Panc1 (cell line): ENCODE results near the gene ARHGAP20. TPM values are rescaled to one million over a fixed set of nuclear protein-coding genes. Genes with fewer than 3 reads are reported as not detected.

Experiments
- ATAC-seq: fragments of 200-7000 bp; cut with Tn5 transposase; 2 replicates; pipeline ENCODE4 v1.9.1; 2020; ENCODE audit warnings: mild to moderate bottlenecking, moderate library complexity
- BruUV-seq: library from RNA; stranded (reverse); fragments of 400-500 nt; replicated peaks from 2 replicates; lab custom pipeline; 2021; lab: Mats Ljungman, UMichigan
- CTCF ChIA-PET: fragments of 300-600 bp; sonication (Branson Sonifier 250); formaldehyde crosslinking; loops from one replicate; lab custom pipeline; 2022; ENCODE audit warnings: antibody characterized with exemption; lab: Charles Lee
- POLR2A ChIA-PET: fragments of 300-600 bp; sonication (Branson Sonifier 250); formaldehyde crosslinking; loops from one replicate; lab custom pipeline; 2022; ENCODE audit warnings: antibody characterized with exemption; lab: Charles Lee
- DNase-seq: peaks from one replicate; pipeline ENCODE4 v3.0.0-alpha.2; 2010; ENCODE audit warnings: low read depth, low spot score
- H3K27ac ChIP-seq: 2 replicates; pipeline ENCODE4 v1.5.1; 2011; ENCODE audit warnings: mild to moderate bottlenecking, low read length, inconsistent platforms
- H3K27me3 ChIP-seq: fragments of 200-500 bp; sonication (Bioruptor generic); 2 replicates; pipeline ENCODE4 v1.6.0; 2014; ENCODE audit warnings: low read length, inconsistent platforms; ENCODE audit not compliant: control insufficient read depth, insufficient read depth
- H3K36me3 ChIP-seq: fragments of 200-500 bp; sonication (Bioruptor generic); 2 replicates; pipeline ENCODE4 v1.5.1; 2014; ENCODE audit warnings: inconsistent platforms, mild to moderate bottlenecking, low read length, moderate library complexity; ENCODE audit not compliant: control insufficient read depth, insufficient read depth
- H3K4me1 ChIP-seq: 2 replicates; pipeline ENCODE4 v1.5.1; 2011; ENCODE audit warnings: inconsistent platforms, mild to moderate bottlenecking, low read length, moderate library complexity; ENCODE audit not compliant: control insufficient read depth, insufficient read depth
- H3K4me3 ChIP-seq, 2 experiments: 2 replicates each; pipeline ENCODE4 v1.5.1; 2011 to 2012; ENCODE audit warnings: low read depth in 2 of 2, low read length in 2 of 2, mild to moderate bottlenecking in 2 of 2, inconsistent platforms in 1 of 2, moderate library complexity in 1 of 2
- H3K9me3 ChIP-seq: fragments of 200-500 bp; sonication (Bioruptor generic); 2 replicates; pipeline ENCODE4 v1.5.1; 2014; ENCODE audit warnings: low read depth, mild to moderate bottlenecking, inconsistent platforms, low read length, moderate library complexity; ENCODE audit not compliant: control insufficient read depth, insufficient read depth
- CTCF ChIP-seq: fragments of 450-650 bp; IDR thresholded peaks from 2 replicates; pipeline ENCODE4 v1.5.1; 2017; ENCODE audit warnings: mild to moderate bottlenecking
- POLR2AphosphoS5 ChIP-seq: IDR thresholded peaks from 2 replicates; pipeline ENCODE4 v1.6.1; 2012; ENCODE audit warnings: mild to moderate bottlenecking, low read depth, low read length, moderate library complexity
- SIN3A ChIP-seq: IDR thresholded peaks from 2 replicates; pipeline ENCODE4 v1.6.1; 2012; ENCODE audit warnings: low read depth, mild to moderate bottlenecking, low read length, moderate library complexity, borderline replicate concordance; ENCODE audit not compliant: insufficient read depth
- TCF7L2 ChIP-seq: IDR thresholded peaks from 2 replicates; pipeline ENCODE4 v1.6.1; 2011; ENCODE audit warnings: mild to moderate bottlenecking, low read depth, low read length, inconsistent platforms
- in situ Hi-C: cut with HindIII; loops from 2 replicates; pipeline ENCODE4 v1.10.0; 2016; ENCODE audit warnings: low sequenced_read_pairs, low pct_unique_long_range_greater_than_20kb
- intact Hi-C: fragments of 100-400 bp; cut with micrococcal nuclease; formaldehyde crosslinking; loops from one replicate; pipeline ENCODE4 v1.10.0; 2022; ENCODE audit not compliant: unreplicated experiment
- total RNA-seq: library from RNA; stranded (reverse); gene quantifications from one replicate; pipeline ENCODE4 v1.2.1, GENCODE V29; 2021; ENCODE audit not compliant: unreplicated experiment
- TF ChIP-seq, protein P1 (sequence below), 2 experiments: IDR thresholded peaks; 2 replicates each; pipeline ENCODE4 v1.6.1; 2011 to 2012; ENCODE audit warnings: low read depth in 2 of 2, control low read depth in 1 of 2, low read length in 1 of 2, mild to moderate bottlenecking in 1 of 2, moderate library complexity in 1 of 2; ENCODE audit not compliant: insufficient read depth in 1 of 2

The ARHGAP20 gene
- total RNA-seq, 1 experiment from 2014 or later = 0.05 TPM

GRCh38 chr11:110679323-110679975, 32.8 kb downstream of the ARHGAP20 start:
- Histone ChIP-seq H3K4me1 (no peaks in the 10 kb centered on the region), H3K4me3 (no peak overlapping the region), H3K27ac (no peak overlapping the region), H3K36me3 (no peaks in the 10 kb centered on the region), H3K27me3 (no peaks in the 10 kb centered on the region), H3K9me3 (no peaks in the 10 kb centered on the region)
- ATAC-seq = no peak
- in situ Hi-C loops (no loop called here), intact Hi-C loops (no loop called here)
- no TSS peak for BruUV-seq
- ChIA-PET POLR2A (no interaction called here), CTCF (no interaction called here)
- no peak for DNase-seq
- TF ChIP-seq TCF7L2 (no peak), POLR2AphosphoS5 (no peak), SIN3A (no peak), CTCF (no peak)
- TF ChIP-seq, protein P1, sequence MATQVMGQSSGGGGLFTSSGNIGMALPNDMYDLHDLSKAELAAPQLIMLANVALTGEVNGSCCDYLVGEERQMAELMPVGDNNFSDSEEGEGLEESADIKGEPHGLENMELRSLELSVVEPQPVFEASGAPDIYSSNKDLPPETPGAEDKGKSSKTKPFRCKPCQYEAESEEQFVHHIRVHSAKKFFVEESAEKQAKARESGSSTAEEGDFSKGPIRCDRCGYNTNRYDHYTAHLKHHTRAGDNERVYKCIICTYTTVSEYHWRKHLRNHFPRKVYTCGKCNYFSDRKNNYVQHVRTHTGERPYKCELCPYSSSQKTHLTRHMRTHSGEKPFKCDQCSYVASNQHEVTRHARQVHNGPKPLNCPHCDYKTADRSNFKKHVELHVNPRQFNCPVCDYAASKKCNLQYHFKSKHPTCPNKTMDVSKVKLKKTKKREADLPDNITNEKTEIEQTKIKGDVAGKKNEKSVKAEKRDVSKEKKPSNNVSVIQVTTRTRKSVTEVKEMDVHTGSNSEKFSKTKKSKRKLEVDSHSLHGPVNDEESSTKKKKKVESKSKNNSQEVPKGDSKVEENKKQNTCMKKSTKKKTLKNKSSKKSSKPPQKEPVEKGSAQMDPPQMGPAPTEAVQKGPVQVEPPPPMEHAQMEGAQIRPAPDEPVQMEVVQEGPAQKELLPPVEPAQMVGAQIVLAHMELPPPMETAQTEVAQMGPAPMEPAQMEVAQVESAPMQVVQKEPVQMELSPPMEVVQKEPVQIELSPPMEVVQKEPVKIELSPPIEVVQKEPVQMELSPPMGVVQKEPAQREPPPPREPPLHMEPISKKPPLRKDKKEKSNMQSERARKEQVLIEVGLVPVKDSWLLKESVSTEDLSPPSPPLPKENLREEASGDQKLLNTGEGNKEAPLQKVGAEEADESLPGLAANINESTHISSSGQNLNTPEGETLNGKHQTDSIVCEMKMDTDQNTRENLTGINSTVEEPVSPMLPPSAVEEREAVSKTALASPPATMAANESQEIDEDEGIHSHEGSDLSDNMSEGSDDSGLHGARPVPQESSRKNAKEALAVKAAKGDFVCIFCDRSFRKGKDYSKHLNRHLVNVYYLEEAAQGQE (IDR thresholded peaks at IDR 0.05; ENCODE audit: insufficient read depth in 1 of 2, low read depth in 2 of 2, low read length in 1 of 2) = no peak

- intact Hi-C loops = no loop called here
- no TSS peak for BruUV-seq
- in situ Hi-C loops = no loop called here
- TF ChIP-seq POLR2AphosphoS5 = no peak
- TF ChIP-seq CTCF = no peak
- no peak for TF ChIP-seq TCF7L2
- no peak for TF ChIP-seq SIN3A
- TF ChIP-seq, protein P1 (IDR thresholded peaks at IDR 0.05; ENCODE audit: insufficient read depth in 1 of 2, low read depth in 2 of 2, low read length in 1 of 2) = no peak
- Histone ChIP-seq H3K4me1 (no peaks in the 10 kb centered on the region), H3K27ac (no peak overlapping the region), H3K36me3 (no peaks in the 10 kb centered on the region), H3K4me3 (no peak overlapping the region), H3K27me3 (no peaks in the 10 kb centered on the region), H3K9me3 (no peaks in the 10 kb centered on the region)
- CTCF ChIA-PET = no interaction called here
- DNase-seq (no peak), ATAC-seq (no peak)
- POLR2A ChIA-PET = no interaction called here
These were observed 36.7 kb downstream of the ARHGAP20 start for GRCh38 chr11:110675548-110675947.
